Adipose tissue (tissue), 3 donors: ENCODE data around the gene HNRNPU. TPM values are rescaled to one million over a fixed set of nuclear protein-coding genes. Genes with fewer than 3 reads are reported as not detected.

ENCODE experiments used
- H3K27ac ChIP-seq: one replicate; pipeline ENCODE4 v1.5.1; 2013; ENCODE audit warnings: low read depth, low read length
- WGBS, 3 donors: extraction: QIAGEN DNeasy Blood & Tissue Kit; methylation state at CpG; one replicate each; pipeline ENCODE4 v1.1.7; 2013; 5-methylcytosine and 5-hydroxymethylcytosine counted together
- polyA plus RNA-seq, 3 donors: library from polyadenylated mRNA; stranded (reverse); fragments of 200-250 nt; gene quantifications; one replicate each; pipeline ENCODE4 v1.2.3, GENCODE V29; 2013
- donor health status: healthy with polysubstance abuse.
- donor health status: Bipolar disorder and iron deficiency.
- donor health status: healthy.

Gene HNRNPU
- polyA plus RNA-seq = 100 to 1,000 TPM in 2 of 3 donors, 10 to 100 TPM in 1; 92.2 to 196 (median 185) TPM

GRCh38 chr1:244864253-244865027 is at the start of gene HNRNPU:
Gene HNRNPU, minus strand, starts transcription at chr1:244864543. Its CDS starts 236 bp downstream, at chr1:244864307.
- H3K27ac ChIP-seq = peak within 1 kb of the TSS; percentile 99
- 0 to 1% (median 0%) methylated on average over 42 to 71 of the region's 71 CpGs for WGBS, 3 donors

- 92 to 95% (median 93%) methylated on average over 15 of the region's 15 CpGs for WGBS, 3 donors
- no peak overlapping the region for H3K27ac ChIP-seq
Measured at GRCh38 chr1:244913806-244914205, 49.5 kb upstream of the HNRNPU start.

GRCh38 chr1:244904119-244904518 is 39.8 kb upstream of the HNRNPU start:
- 69 to 85% (median 74%) methylated on average over 3 of the region's 3 CpGs for WGBS, 3 donors
- H3K27ac ChIP-seq = no peak overlapping the region

GRCh38 chr1:244901400-244902015 is 37.2 kb upstream of the HNRNPU start:
- H3K27ac ChIP-seq = no peak overlapping the region
- WGBS, 3 donors = 64 to 75% (median 73%) methylated on average over 6 of the region's 6 CpGs

- 70 to 83% (median 76%) methylated on average over 15 of the region's 15 CpGs for WGBS, 3 donors
- no peak overlapping the region for H3K27ac ChIP-seq
Measured at GRCh38 chr1:244897476-244898254, 33.3 kb upstream of the HNRNPU start.

GRCh38 chr1:244896550-244896949 is 32.2 kb upstream of the HNRNPU start:
- H3K27ac ChIP-seq = no peak overlapping the region
- WGBS, 3 donors = 72 to 86% (median 81%) methylated on average over 3 of the region's 3 CpGs

GRCh38 chr1:244893836-244894235 is 29.5 kb upstream of the HNRNPU start:
- 91 to 95% (median 95%) methylated on average over 7 of the region's 7 CpGs for WGBS, 3 donors
- no peak overlapping the region for H3K27ac ChIP-seq

- no peak overlapping the region for H3K27ac ChIP-seq
- 85 to 92% (median 89%) methylated on average over 4 of the region's 4 CpGs for WGBS, 3 donors
Measured at GRCh38 chr1:244887281-244887680, 22.9 kb upstream of the HNRNPU start.

- no peak overlapping the region for H3K27ac ChIP-seq
- 73 to 82% (median 81%) methylated on average over 11 of the region's 11 CpGs for WGBS, 3 donors
Measured at GRCh38 chr1:244881552-244882280, 17.4 kb upstream of the HNRNPU start.

GRCh38 chr1:244878681-244879080 is 14.3 kb upstream of the HNRNPU start:
- no peak overlapping the region for H3K27ac ChIP-seq
- WGBS, 3 donors = 83 to 97% (median 93%) methylated on average over 5 of the region's 5 CpGs

- 89 to 93% (median 91%) methylated on average over 8 of the region's 8 CpGs for WGBS, 3 donors
- H3K27ac ChIP-seq = no peak overlapping the region
Measured at GRCh38 chr1:244876228-244876910, 12.0 kb upstream of the HNRNPU start.

- H3K27ac ChIP-seq = no peak overlapping the region
- 67 to 86% (median 79%) methylated on average over 7 of the region's 7 CpGs for WGBS, 3 donors
Measured at GRCh38 chr1:244874974-244875579, 10.7 kb upstream of the HNRNPU start.

GRCh38 chr1:244869950-244870349 is 5.6 kb upstream of the HNRNPU start:
- 92 to 96% (median 93%) methylated on average over 4 of the region's 4 CpGs for WGBS, 3 donors
- no peak overlapping the region for H3K27ac ChIP-seq

- H3K27ac ChIP-seq = no peak overlapping the region
- WGBS, 3 donors = 93 to 95% (median 93%) methylated on average over 12 of the region's 12 CpGs
Measured at GRCh38 chr1:244869364-244869827, 5.1 kb upstream of the HNRNPU start.

GRCh38 chr1:244868484-244869363 is 4.4 kb upstream of the HNRNPU start:
- 93 to 94% (median 94%) methylated on average over 23 of the region's 23 CpGs for WGBS, 3 donors
- H3K27ac ChIP-seq = no peak overlapping the region

GRCh38 chr1:244866355-244866754 is 2.0 kb upstream of the HNRNPU start:
- no peak overlapping the region for H3K27ac ChIP-seq
- WGBS, 3 donors = 89 to 94% (median 93%) methylated on average over 1 of the region's 1 CpG

- no peak overlapping the region for H3K27ac ChIP-seq
- WGBS, 3 donors = 66 to 88% (median 68%) methylated on average over 3 of the region's 3 CpGs
Measured at GRCh38 chr1:244865820-244866219, 1.5 kb upstream of the HNRNPU start.
